LNCAP (cell line): Measurements from ENCODE around the gene STXBP5L.

Experiments used
- TF ChIP-seq, protein P1 (sequence below): fragments of 450-650 bp; IDR thresholded peaks from 2 replicates; pipeline ENCODE4 v1.5.1; 2017; ENCODE audit warnings: mild to moderate bottlenecking

Gene STXBP5L

DNA sequence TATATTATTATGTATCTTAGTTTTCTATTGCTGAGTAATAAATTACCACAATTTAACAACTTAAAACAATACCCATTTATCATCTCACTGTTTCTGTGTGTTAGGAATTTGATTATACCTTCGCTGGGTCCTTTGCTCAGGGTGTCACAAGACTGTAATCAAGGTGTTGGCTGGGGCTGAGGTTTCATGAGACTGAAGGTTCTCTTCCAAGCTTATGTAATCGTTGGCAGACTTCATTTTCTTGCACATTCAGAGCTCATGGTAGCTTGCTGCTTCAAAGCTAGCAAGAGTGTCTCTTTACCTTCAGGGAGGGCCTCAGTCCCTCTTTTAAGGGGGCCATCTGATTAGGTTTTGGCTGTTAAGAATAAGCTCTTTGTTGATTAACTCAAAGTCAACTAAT, 344.7 kb downstream of the STXBP5L start:
- TF ChIP-seq, protein P1, sequence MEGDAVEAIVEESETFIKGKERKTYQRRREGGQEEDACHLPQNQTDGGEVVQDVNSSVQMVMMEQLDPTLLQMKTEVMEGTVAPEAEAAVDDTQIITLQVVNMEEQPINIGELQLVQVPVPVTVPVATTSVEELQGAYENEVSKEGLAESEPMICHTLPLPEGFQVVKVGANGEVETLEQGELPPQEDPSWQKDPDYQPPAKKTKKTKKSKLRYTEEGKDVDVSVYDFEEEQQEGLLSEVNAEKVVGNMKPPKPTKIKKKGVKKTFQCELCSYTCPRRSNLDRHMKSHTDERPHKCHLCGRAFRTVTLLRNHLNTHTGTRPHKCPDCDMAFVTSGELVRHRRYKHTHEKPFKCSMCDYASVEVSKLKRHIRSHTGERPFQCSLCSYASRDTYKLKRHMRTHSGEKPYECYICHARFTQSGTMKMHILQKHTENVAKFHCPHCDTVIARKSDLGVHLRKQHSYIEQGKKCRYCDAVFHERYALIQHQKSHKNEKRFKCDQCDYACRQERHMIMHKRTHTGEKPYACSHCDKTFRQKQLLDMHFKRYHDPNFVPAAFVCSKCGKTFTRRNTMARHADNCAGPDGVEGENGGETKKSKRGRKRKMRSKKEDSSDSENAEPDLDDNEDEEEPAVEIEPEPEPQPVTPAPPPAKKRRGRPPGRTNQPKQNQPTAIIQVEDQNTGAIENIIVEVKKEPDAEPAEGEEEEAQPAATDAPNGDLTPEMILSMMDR = no peak

DNA sequence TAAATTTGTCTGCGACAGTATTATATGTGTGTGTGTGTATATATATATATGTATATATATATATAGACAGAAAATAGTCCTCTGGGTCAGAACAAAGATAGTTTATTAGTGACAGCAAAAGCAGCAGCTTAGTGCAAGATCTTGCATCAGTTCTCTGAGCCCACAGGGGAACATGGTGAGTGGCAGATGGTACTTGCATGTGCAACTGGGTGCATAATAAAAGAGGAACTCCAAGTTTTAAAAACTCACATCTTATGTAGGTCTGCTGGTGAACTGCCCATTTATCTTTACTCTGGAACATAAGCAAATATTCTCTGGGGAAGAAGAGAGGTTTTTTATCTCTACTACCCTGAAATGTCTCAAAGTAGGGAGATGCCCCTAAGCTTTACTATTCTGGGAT, 361.4 kb downstream of the STXBP5L start:
- TF ChIP-seq, protein P1 = no peak

DNA sequence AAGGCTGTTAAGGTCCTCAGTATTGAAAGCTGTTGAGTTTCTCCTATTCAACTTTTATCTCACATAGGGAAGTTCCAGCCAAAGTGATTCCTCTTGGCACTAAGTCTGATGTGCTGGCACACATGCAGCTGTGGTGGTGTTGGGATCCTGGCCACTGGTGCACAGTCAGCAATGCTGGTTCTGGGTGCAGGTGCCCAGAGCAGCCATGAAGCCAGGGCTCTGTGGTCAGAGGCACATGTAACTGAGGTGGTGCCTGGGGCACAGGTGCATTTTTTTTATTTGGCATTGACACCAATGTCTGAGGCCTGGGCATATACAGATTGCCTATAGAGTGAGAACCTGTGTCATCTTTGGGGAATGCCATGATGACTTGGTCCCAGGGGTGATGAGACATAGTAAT, 366.4 kb downstream of the STXBP5L start:
- TF ChIP-seq, protein P1 = no peak

DNA sequence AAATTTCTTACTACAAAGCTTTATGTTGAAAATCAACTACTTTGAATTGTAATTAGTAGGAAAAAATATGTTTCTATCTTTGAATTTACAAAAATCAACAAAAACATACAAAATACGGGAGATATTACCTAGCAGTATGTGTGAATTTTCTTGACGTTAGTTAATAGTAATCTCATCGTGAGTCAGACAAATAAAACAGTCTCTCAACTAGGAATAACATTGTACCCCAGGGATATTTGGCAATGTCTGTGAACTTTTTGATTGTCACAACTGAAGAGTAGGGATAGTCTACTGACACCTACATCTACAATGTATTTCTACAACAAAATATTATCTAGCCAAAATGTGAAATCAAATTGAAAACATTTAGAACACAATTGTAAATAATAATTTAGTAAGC, 387.4 kb downstream of the STXBP5L start:
- TF ChIP-seq, protein P1 = no peak

DNA sequence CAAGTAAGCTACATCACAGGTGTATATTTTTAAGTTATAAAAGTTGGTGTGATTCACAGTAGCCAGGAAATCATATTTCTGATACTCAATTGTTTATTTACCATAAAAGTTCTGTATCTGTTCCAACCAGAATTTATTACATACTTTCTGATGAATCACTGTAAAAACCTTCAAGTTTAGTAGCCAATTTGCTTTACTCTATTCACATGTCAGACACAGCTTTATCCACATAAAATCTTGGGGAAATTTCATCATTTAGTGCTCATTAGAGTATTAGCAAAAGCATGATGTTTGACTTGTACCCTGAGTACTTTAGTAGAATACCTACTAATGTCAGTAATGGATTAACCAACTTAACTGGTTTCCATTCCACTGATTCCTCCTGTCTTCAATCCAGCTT, 388.0 kb downstream of the STXBP5L start:
- TF ChIP-seq, protein P1 = no peak

DNA sequence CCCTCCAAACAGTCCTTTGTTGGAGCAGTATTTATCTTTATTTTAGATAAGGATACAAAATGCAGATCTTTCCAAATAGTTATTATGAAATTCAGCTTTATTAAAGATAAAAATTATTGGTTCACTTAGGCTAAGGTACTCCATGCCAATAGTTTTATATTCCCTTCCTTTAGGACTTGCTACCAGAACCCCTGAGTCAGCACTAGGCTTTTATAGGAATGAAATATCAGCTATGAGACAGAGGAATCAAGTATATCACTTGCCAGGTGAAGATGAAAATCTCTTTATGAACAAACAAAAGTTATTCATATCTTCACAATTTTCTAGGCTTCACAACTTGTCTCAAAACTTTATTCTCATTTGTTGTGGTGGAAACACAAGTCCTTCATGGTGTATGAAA, 416.3 kb downstream of the STXBP5L start:
- TF ChIP-seq, protein P1 = no peak

DNA sequence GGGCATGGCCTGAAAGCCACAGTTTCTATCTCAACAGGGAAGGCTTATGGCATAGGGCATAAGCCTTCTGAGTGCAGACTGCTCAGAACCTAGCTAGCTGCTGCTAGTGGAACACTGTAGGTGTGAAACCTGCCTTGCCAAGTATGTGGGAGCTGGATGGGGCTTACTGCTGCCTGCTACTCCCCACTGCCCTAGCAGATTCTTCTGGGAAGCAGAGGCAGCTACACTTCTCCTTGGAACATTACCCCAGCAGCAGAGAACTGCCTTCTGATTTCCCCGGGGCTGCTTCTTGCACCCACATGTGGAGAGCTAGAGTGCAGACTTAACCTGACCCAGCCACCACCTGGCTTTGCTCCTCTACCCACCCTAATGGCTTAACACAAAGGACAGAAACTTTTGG, 422.1 kb downstream of the STXBP5L start:
- TF ChIP-seq, protein P1 = no peak

DNA sequence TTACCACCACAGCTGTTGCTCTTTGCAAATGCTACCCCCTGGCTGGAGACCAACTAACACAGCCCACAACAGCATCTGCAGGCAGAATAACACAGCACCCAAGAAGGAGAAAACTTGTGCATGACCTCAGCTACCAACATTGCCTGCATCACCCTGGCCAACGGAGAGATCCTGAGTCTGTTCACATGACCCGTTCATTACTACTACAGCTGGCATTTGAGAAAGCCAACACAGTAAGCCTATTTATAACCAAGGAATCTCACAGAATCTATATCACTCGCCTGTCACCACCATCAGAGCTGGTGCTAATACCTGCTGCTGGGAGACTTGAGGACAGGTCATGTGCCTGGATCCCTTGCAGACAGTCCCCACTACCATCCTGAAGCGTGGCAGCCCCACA, 422.6 kb downstream of the STXBP5L start:
- TF ChIP-seq, protein P1 = no peak
